ENCODE results near the gene CCN2.

DNA sequence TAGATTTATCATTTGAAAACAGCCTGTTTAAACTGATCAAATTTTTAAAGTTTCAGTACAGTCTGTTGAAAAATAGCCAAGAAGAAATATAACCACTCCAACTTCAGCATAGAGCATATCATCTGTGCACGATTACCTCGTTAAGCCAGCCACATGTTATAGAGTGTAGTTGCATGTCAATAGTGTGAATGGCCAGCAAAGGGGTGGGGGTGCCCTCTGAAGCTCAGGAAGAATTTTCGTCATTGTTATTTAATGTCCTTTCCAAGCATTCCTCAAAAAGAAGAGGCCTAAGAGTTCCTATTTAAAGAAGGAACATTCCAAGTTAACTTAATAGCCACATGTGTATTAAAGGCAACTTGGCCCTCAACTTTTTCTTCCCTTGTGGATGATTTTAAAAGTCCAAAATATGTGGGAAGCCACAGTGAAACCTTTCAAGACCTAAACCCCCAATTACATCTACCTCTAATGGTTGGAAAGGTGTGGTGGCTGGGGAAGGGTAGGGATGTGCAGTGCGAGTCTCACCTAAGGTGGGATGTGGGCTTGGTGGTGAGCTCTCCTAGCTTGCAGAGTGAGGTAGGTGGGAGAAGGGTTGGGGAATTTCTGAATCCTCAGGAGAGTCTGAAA is 1.8 kb upstream of the CCN2 start:
- no peak for TF ChIP-seq POLR2A (IDR thresholded peaks at IDR 0.05; ENCODE audit: low read depth, low read length)
- no peak for TF ChIP-seq TAF1 (IDR thresholded peaks at IDR 0.05; ENCODE audit: low read depth, low read length)
- TF ChIP-seq POLR2AphosphoS5 (IDR thresholded peaks at IDR 0.05; ENCODE audit: low read depth, low read length): no peak

Data from GM12891 (cell line).